ENCODE measurements around the gene TMUB1.
A peak's percentile ranks its signal among the peaks of the same experiment; 100 is the strongest.

The TMUB1 gene

GRCh38 chr7:151088856-151089699 lies 5.8 kb upstream of the TMUB1 start:
- TF ChIP-seq CTCF (IDR thresholded peaks at IDR 0.05; ENCODE audit: control insufficient read depth, extremely low read depth, insufficient read depth): no peak
- peak overlapping the region; percentile 93 for H3K4me3 ChIP-seq (ENCODE audit: low read depth, low read length)
- no peak for DNase-seq (ENCODE audit: low read depth)

- peak overlapping the region; percentile 93 for H3K4me3 ChIP-seq (ENCODE audit: low read depth, low read length)
- no peak for TF ChIP-seq CTCF (IDR thresholded peaks at IDR 0.05; ENCODE audit: control insufficient read depth, extremely low read depth, insufficient read depth)
- no peak for DNase-seq (ENCODE audit: low read depth)
Measured at GRCh38 chr7:151088019-151088855, 4.9 kb upstream of the TMUB1 start.

GRCh38 chr7:151087245-151088018 lies 4.1 kb upstream of the TMUB1 start:
- TF ChIP-seq CTCF (IDR thresholded peaks at IDR 0.05; ENCODE audit: control insufficient read depth, extremely low read depth, insufficient read depth): peak; percentile 52
- DNase-seq (ENCODE audit: low read depth): no peak
- H3K4me3 ChIP-seq (ENCODE audit: low read depth, low read length): peak overlapping the region; percentile 93

DNA sequence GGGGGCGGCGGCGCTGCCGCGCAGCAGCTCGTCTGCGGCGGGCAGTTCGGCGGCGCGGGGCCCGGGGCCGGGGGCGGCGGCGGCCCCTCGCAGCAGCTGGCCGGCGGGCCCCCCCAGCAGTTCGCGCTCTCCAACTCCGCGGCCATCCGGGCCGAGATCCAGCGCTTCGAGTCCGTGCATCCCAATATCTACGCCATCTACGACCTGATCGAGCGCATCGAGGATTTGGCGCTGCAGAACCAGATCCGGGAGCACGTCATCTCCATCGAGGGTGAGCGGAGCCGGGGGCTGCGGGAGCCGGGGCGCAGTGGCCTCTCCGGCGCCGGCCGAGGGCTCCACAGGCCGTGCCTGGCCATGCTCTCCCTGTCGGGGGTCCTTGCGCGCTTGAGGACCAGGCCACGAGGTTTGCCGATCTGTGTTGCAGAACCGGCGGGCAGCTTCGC lies 3.5 kb upstream of the TMUB1 start:
- TF ChIP-seq CTCF (IDR thresholded peaks at IDR 0.05; ENCODE audit: control insufficient read depth, extremely low read depth, insufficient read depth): no peak
- H3K4me3 ChIP-seq (ENCODE audit: low read depth, low read length): peak overlapping the region; percentile 93
- no peak for DNase-seq (ENCODE audit: low read depth)

DNA sequence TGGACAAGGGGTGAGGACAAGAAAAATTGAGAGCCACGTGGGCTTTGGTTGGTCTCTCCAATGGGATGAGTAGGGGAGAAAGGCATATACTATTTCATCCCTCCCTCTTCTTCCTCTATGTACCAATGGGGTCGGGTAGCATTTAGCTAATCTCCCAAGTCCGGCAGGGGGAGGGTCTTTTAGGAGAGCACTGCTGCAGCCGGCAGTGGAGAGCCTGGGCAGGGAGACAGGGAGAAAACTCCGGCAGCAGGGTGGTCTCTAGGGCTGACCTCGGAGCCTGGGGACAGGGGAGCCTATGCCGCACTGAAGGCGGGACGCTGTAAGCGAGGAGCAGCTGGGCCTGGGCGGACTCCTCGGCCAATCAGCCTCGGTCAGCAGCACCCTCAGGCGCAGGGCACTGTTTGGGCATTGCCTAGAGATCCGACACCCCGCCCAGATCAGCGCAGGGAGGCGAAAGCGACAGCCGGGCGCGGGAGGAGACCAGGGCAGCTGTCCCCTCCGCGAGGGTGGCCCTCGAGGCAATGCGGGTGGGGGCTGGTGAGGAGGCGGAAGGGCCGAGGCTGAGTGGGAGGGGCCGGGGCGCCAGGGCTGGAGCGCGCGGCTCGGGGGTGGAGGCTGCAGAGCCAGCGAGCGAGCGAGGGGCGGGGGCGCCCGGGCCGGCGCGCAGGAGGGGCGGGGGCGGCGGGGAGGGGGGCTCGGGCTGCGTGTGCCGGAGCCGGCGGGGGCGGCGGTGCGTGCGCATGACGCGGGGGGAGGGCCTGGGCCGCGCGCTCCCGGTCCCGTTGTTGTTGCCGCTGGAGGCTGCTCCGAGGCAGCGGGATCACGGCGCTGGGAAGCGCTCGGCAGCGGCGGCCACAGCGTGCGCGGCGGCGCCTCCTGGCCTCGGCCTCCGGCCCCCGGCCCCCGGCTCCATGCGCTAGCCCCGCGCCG lies 2.7 kb upstream of the TMUB1 start, which contains the start of gene AGAP3:
TSS of gene AGAP3 (plus strand) at position 785 of the 930 bp plus-strand sequence. CDS start 267 bp downstream, outside the sequence.
- H3K4me3 ChIP-seq (ENCODE audit: low read depth, low read length): peak within 1 kb of the TSS; percentile 93
- TF ChIP-seq CTCF (IDR thresholded peaks at IDR 0.05; ENCODE audit: control insufficient read depth, extremely low read depth, insufficient read depth): no peak
- peak; percentile 76 for DNase-seq (ENCODE audit: low read depth)
